Esophagus squamous epithelium (tissue), 4 donors: ENCODE data around the gene DHRS3.

ENCODE experiments used
- POLR2A ChIP-seq, 4 donors: fragments of 450-650 bp; IDR thresholded peaks; one replicate each; pipeline ENCODE4 v1.6.1; 2017; ENCODE audit warnings: antibody characterized with exemption in 4 of 4, mild to moderate bottlenecking in 4 of 4, moderate library complexity in 3 of 4
- TF ChIP-seq, protein P1 (sequence below), 6 experiments: fragments of 450-650 bp in 4 of 6; fragments of 200-600 bp in 2 of 6; sonication (generic) in 2 of 6; IDR thresholded peaks; one replicate each; pipeline ENCODE4 v1.5.1; 2016 to 2019; ENCODE audit warnings: antibody characterized with exemption in 6 of 6, mild to moderate bottlenecking in 4 of 6, moderate library complexity in 4 of 6

DNA sequence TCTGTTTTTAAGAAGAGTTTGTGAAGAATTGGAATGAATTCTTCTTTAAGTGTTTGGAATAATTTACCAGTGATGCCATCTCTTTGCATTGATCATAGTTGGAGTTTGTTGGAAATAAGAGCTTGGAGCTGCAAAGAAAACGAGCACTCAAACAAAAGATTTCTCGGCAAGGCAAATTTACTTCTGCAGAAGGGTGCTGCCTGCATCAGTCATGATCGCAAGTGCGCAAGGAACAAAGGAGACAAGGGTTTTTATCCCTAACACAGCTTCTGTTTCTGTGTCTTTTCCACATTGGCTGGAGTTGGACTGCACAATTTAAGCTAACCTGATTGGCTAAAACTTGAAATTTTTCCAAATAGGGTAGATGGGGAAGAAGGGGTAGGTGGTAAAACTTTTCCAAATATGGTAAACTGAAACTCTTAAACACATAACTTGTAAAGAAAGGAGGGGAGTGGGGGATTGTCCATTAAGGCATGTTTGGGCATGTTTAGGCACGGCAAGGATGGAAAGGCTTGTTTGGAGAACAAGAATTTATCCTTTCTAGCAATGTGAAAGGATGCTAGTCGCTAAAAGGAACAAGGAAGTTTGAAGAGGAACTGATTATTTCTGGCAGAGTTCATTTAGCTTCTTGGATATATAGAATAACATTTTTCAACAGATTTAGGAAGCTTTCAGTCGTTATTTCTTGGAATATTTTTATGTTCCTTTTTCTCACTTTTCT is 22.4 kb upstream of the DHRS3 start:
- TF ChIP-seq, protein P1, sequence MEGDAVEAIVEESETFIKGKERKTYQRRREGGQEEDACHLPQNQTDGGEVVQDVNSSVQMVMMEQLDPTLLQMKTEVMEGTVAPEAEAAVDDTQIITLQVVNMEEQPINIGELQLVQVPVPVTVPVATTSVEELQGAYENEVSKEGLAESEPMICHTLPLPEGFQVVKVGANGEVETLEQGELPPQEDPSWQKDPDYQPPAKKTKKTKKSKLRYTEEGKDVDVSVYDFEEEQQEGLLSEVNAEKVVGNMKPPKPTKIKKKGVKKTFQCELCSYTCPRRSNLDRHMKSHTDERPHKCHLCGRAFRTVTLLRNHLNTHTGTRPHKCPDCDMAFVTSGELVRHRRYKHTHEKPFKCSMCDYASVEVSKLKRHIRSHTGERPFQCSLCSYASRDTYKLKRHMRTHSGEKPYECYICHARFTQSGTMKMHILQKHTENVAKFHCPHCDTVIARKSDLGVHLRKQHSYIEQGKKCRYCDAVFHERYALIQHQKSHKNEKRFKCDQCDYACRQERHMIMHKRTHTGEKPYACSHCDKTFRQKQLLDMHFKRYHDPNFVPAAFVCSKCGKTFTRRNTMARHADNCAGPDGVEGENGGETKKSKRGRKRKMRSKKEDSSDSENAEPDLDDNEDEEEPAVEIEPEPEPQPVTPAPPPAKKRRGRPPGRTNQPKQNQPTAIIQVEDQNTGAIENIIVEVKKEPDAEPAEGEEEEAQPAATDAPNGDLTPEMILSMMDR (IDR thresholded peaks at IDR 0.05): no peak
- TF ChIP-seq POLR2A (IDR thresholded peaks at IDR 0.05): no peak
